OCI-LY3 (cell line): ENCODE data around the gene EYS.

Experiments
- H2AFZ ChIP-seq: fragments of 200-600, 300-600 bp; shearing (Covaris generic); 2 replicates; pipeline ENCODE4 v1.6.0; 2014; ENCODE audit warnings: antibody characterized with exemption, low read depth, low read length
- H3K27ac ChIP-seq: fragments of 200-600, 300-600 bp; sonication (generic); 2 replicates; pipeline ENCODE4 v1.5.1; 2014; ENCODE audit warnings: mild to moderate bottlenecking, low read length, moderate library complexity, mixed read lengths
- H3K27me3 ChIP-seq: fragments of 200-600, 300-600 bp; sonication (generic); 2 replicates; pipeline ENCODE4 v1.6.1; 2014; ENCODE audit warnings: low read depth, low read length, mixed read lengths
- H3K36me3 ChIP-seq: fragments of 200-600, 300-600 bp; sonication (generic); replicated peaks from 2 replicates; pipeline ENCODE3; 2014; ENCODE audit warnings: low read depth, low read length, mixed read lengths
- H3K4me1 ChIP-seq: fragments of 300-600, 200-600 bp; sonication (generic); 2 replicates; pipeline ENCODE4 v1.6.1; 2014; ENCODE audit warnings: low read length, mixed read lengths
- H3K4me2 ChIP-seq: fragments of 200-600, 300-600 bp; sonication (generic); 2 replicates; pipeline ENCODE4 v1.6.1; 2014; ENCODE audit warnings: low read length, mixed read lengths
- H3K4me3 ChIP-seq: fragments of 300-600, 200-600 bp; sonication (generic); 2 replicates; pipeline ENCODE4 v1.5.1; 2014; ENCODE audit warnings: antibody characterized with exemption, mild to moderate bottlenecking, low read length, moderate library complexity
- H3K79me2 ChIP-seq: fragments of 300-600, 200-600 bp; shearing (Covaris generic); 2 replicates; pipeline ENCODE4 v1.6.1; 2014; ENCODE audit warnings: mild to moderate bottlenecking, low read length, mixed read lengths
- H3K9ac ChIP-seq: fragments of 300-600, 200-600 bp; shearing (Covaris generic); 2 replicates; pipeline ENCODE4 v1.6.0; 2014; ENCODE audit warnings: mild to moderate bottlenecking, low read length, moderate library complexity
- H3K9me3 ChIP-seq: fragments of 200-600, 300-600 bp; shearing (Covaris generic); 2 replicates; pipeline ENCODE4 v1.6.1; 2014; ENCODE audit warnings: low read length, mixed read lengths; ENCODE audit not compliant: insufficient read depth
- H4K20me1 ChIP-seq: fragments of 200-600, 300-600 bp; sonication (generic); 2 replicates; pipeline ENCODE4 v1.6.1; 2016; ENCODE audit warnings: low read length, mixed read lengths; ENCODE audit not compliant: insufficient read depth
- CTCF ChIP-seq: fragments of 200-600, 300-600 bp; sonication (generic); IDR thresholded peaks from 2 replicates; pipeline ENCODE4 v1.5.1; 2014; ENCODE audit warnings: antibody characterized with exemption, low read length, low read depth
- EZH2phosphoT487 ChIP-seq: fragments of 200-600 bp; shearing (Covaris generic); IDR thresholded peaks from 2 replicates; pipeline ENCODE4 v1.6.1; 2018; ENCODE audit warnings: antibody characterized with exemption, mixed run types, low read depth

EYS gene

DNA sequence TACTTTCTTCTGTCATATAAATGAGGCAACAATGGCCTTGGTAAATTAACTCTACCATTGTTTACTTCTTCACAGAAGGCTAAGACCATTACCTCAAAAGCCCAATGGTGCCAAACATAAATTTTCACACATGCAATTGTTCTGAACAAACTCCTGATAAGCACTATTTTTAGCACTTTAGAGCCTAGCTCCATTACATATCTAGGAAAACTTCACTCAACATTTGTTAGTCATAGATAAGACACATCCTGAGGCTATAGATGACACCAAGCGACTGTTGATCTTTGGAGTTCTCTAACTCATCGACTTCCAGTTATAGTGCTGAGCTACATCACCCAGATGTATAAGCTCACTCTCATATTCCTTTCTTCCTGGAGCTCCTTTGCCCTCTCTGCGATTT lies 245.9 kb downstream of the EYS start:
- Histone ChIP-seq H3K9me3 (no peaks in the 10 kb centered on the region), H3K4me3 (no peak overlapping the region), H2AFZ (no peak overlapping the region), H3K27ac (no peak overlapping the region), H3K4me2 (no peak overlapping the region), H3K27me3 (no peaks in the 10 kb centered on the region), H4K20me1 (no peaks in the 10 kb centered on the region), H3K4me1 (no peaks in the 10 kb centered on the region), H3K36me3 (no peaks in the 10 kb centered on the region), H3K9ac (no peak overlapping the region), H3K79me2 (no peaks in the 10 kb centered on the region)
- TF ChIP-seq CTCF (no peak), EZH2phosphoT487 (no peak)

GRCh38 chr6:65452333-65452732 lies 254.7 kb downstream of the EYS start:
- Histone ChIP-seq H3K4me1 (no peaks in the 10 kb centered on the region), H3K9ac (no peak overlapping the region), H2AFZ (no peak overlapping the region), H3K4me2 (no peak overlapping the region), H3K27me3 (no peaks in the 10 kb centered on the region), H3K9me3 (0 out of 2 replicates have a peak, but pooled peaks cover 7% of the 10 kb centered on the region), H3K79me2 (no peaks in the 10 kb centered on the region), H3K4me3 (no peak overlapping the region), H3K36me3 (no peaks in the 10 kb centered on the region), H4K20me1 (no peaks in the 10 kb centered on the region), H3K27ac (no peak overlapping the region)
- no peak for TF ChIP-seq CTCF
- no peak for TF ChIP-seq EZH2phosphoT487

GRCh38 chr6:65450451-65450850 lies 256.6 kb downstream of the EYS start:
- no peak overlapping the region for H3K27ac ChIP-seq
- H4K20me1 ChIP-seq = no peaks in the 10 kb centered on the region
- H3K79me2 ChIP-seq = no peaks in the 10 kb centered on the region
- H3K36me3 ChIP-seq = no peaks in the 10 kb centered on the region
- H2AFZ ChIP-seq = 0 out of 2 replicates have a peak overlapping the region, but pooled peaks have one; percentile 15
- H3K4me3 ChIP-seq = no peak overlapping the region
- H3K27me3 ChIP-seq = no peaks in the 10 kb centered on the region
- H3K9ac ChIP-seq = no peak overlapping the region
- H3K4me1 ChIP-seq = no peaks in the 10 kb centered on the region
- TF ChIP-seq CTCF (no peak), EZH2phosphoT487 (no peak)
- H3K9me3 ChIP-seq = 0 out of 2 replicates have a peak, but pooled peaks cover 7% of the 10 kb centered on the region
- no peak overlapping the region for H3K4me2 ChIP-seq

DNA sequence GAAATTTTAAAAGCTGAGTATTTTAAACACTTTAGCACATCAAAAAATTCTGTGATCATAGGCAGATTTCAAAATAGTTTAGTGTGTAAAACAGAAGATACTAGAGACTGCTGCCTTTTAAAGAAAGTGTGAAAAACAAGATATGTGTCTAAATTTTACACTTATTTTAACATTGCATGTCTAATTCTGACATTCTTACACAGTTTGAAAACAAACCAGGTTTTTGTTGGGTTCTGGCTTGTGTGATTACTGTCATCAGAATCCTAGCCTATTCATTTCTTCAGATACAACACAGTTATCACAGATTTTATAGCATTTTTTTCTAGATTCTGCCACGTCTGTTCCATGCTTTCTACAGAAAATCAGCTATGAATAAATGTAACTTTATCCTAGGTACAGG lies 257.1 kb downstream of the EYS start:
- Histone ChIP-seq H3K9me3 (0 out of 2 replicates have a peak, but pooled peaks cover 7% of the 10 kb centered on the region), H4K20me1 (no peaks in the 10 kb centered on the region), H3K4me3 (no peak overlapping the region), H3K4me1 (no peaks in the 10 kb centered on the region), H3K36me3 (no peaks in the 10 kb centered on the region), H3K27ac (no peak overlapping the region), H3K4me2 (no peak overlapping the region), H3K79me2 (no peaks in the 10 kb centered on the region), H3K27me3 (no peaks in the 10 kb centered on the region), H3K9ac (no peak overlapping the region), H2AFZ (no peak overlapping the region)
- no peak for TF ChIP-seq CTCF
- TF ChIP-seq EZH2phosphoT487 = no peak
